Measurements from ENCODE around the gene MIPOL1. TPM values are rescaled to one million over a fixed set of nuclear protein-coding genes. Genes with fewer than 3 reads are reported as not detected.

The MIPOL1 gene
- total RNA-seq, 1 donor from 2014 or later = 18.4 TPM

DNA sequence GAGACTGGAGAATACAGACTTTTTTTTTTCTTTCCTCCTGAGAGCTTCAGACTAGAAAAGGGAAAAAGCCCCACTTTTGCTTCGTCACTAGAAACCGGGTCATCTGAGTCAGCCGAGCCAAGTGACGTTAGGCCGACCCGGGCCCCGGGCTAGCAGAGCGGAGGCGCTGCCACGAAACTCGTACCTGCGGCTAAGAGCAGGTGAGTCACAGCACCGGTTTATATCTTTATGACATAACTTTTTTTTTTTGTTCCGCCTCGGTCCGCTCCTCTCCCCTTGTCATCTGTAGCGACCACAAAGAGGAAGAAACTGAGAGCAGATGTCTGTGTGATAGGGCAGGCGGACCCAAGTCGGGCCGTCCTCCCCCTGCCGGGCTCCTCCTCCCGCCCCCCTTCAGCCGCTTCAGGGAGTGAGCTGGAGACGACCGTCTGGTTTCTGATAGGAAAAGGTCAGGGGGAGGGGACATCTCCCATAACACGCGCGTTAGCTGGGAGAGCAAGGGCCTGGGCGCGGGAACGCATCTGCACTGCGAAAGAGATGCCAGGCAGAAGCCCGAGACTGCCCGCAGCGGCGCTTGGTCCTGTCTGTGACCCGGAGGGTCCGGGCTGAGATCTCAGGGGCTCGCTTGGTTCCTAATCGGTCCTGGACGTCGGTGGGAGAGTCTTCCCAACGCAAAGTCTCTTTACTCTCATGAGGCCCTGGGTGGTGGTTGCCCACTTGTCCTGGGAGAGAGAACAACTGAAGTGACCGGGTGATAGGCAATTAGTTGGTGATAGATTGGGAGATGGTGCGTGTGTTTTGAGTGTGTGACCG lies 398.3 kb downstream of the MIPOL1 start:
- Mint-ChIP-seq H3K4me3 (peak overlapping the region; percentile 82), H3K27me3 (ENCODE audit: insufficient read depth, low read depth) (peaks cover 82% of the 10 kb centered on the region), H3K4me1 (peaks cover 49% of the 10 kb centered on the region), H3K36me3 (no peaks in the 10 kb centered on the region), H3K27ac (no peak overlapping the region), H3K9me3 (no peaks in the 10 kb centered on the region)
- H3K36me3 ChIP-seq = no peaks in the 10 kb centered on the region
- peak overlapping the region; percentile 75 for H3K4me2 ChIP-seq
- no peaks in the 10 kb centered on the region for H3K79me2 ChIP-seq (ENCODE audit: low read depth)
- TF ChIP-seq EZH2phosphoT487 (IDR thresholded peaks at IDR 0.05) (peak; percentile 91), EZH2 (IDR thresholded peaks at IDR 0.05) (peak; percentile 98)
- TF ChIP-seq, protein P1, sequence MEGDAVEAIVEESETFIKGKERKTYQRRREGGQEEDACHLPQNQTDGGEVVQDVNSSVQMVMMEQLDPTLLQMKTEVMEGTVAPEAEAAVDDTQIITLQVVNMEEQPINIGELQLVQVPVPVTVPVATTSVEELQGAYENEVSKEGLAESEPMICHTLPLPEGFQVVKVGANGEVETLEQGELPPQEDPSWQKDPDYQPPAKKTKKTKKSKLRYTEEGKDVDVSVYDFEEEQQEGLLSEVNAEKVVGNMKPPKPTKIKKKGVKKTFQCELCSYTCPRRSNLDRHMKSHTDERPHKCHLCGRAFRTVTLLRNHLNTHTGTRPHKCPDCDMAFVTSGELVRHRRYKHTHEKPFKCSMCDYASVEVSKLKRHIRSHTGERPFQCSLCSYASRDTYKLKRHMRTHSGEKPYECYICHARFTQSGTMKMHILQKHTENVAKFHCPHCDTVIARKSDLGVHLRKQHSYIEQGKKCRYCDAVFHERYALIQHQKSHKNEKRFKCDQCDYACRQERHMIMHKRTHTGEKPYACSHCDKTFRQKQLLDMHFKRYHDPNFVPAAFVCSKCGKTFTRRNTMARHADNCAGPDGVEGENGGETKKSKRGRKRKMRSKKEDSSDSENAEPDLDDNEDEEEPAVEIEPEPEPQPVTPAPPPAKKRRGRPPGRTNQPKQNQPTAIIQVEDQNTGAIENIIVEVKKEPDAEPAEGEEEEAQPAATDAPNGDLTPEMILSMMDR (IDR thresholded peaks at IDR 0.05) = no peak
- H3F3A ChIP-seq (ENCODE audit: low read depth) = peaks cover 63% of the 10 kb centered on the region
- no peak overlapping the region for H3K9ac ChIP-seq
- H3K4me1 ChIP-seq = peaks cover 28% of the 10 kb centered on the region
- no peak overlapping the region for H2AFZ ChIP-seq (replicated peaks)
- H3K27me3 ChIP-seq = peaks cover 100% of the 10 kb centered on the region
- peak overlapping the region; percentile 50 for H3K4me3 ChIP-seq
- no peak overlapping the region for H3K27ac ChIP-seq
- H3K9me3 ChIP-seq (ENCODE audit: low read depth) = no peaks in the 10 kb centered on the region
- peak; percentile 71 for DNase-seq (ENCODE audit: low spot score)
- H4K20me1 ChIP-seq (ENCODE audit: low read depth) = peaks cover 72% of the 10 kb centered on the region

GRCh38 chr14:37596790-37597472 lies 399.2 kb downstream of the MIPOL1 start:
- Histone ChIP-seq H3F3A (ENCODE audit: low read depth) (peaks cover 57% of the 10 kb centered on the region), H4K20me1 (ENCODE audit: low read depth) (peaks cover 64% of the 10 kb centered on the region), H3K79me2 (ENCODE audit: low read depth) (no peaks in the 10 kb centered on the region), H3K9me3 (ENCODE audit: low read depth) (no peaks in the 10 kb centered on the region), H3K27ac (no peak overlapping the region), H3K36me3 (no peaks in the 10 kb centered on the region), H3K4me3 (no peak overlapping the region), H3K27me3 (peaks cover 100% of the 10 kb centered on the region), H2AFZ (replicated peaks) (no peak overlapping the region), H3K9ac (no peak overlapping the region), H3K4me2 (no peak overlapping the region), H3K4me1 (peaks cover 26% of the 10 kb centered on the region)
- Mint-ChIP-seq H3K4me3 (peak overlapping the region; percentile 33), H3K36me3 (no peaks in the 10 kb centered on the region), H3K4me1 (peaks cover 43% of the 10 kb centered on the region), H3K27ac (no peak overlapping the region), H3K27me3 (ENCODE audit: insufficient read depth, low read depth) (peaks cover 84% of the 10 kb centered on the region), H3K9me3 (no peaks in the 10 kb centered on the region)
- no peak for TF ChIP-seq EZH2phosphoT487 (IDR thresholded peaks at IDR 0.05)
- TF ChIP-seq, protein P1 (IDR thresholded peaks at IDR 0.05) = no peak
- peak; percentile 14 for DNase-seq (ENCODE audit: low spot score)

- Histone ChIP-seq H3K27ac (no peak overlapping the region), H3K4me2 (peak overlapping the region; percentile 79), H3K27me3 (peaks cover 100% of the 10 kb centered on the region), H3K79me2 (ENCODE audit: low read depth) (no peaks in the 10 kb centered on the region), H2AFZ (replicated peaks) (no peak overlapping the region), H3K36me3 (no peaks in the 10 kb centered on the region), H4K20me1 (ENCODE audit: low read depth) (peaks cover 58% of the 10 kb centered on the region), H3K9me3 (ENCODE audit: low read depth) (no peaks in the 10 kb centered on the region), H3K4me3 (no peak overlapping the region), H3K4me1 (peaks cover 24% of the 10 kb centered on the region), H3K9ac (no peak overlapping the region), H3F3A (ENCODE audit: low read depth) (peaks cover 56% of the 10 kb centered on the region)
- Mint-ChIP-seq H3K36me3 (no peaks in the 10 kb centered on the region), H3K27ac (no peak overlapping the region), H3K27me3 (ENCODE audit: insufficient read depth, low read depth) (peaks cover 86% of the 10 kb centered on the region), H3K4me1 (peaks cover 40% of the 10 kb centered on the region), H3K4me3 (peak overlapping the region; percentile 74), H3K9me3 (no peaks in the 10 kb centered on the region)
- TF ChIP-seq EZH2phosphoT487 (IDR thresholded peaks at IDR 0.05) (peak; percentile 12), EZH2 (IDR thresholded peaks at IDR 0.05) (no peak)
- TF ChIP-seq, protein P1 (IDR thresholded peaks at IDR 0.05) = peak; percentile 68
- DNase-seq (ENCODE audit: low spot score) = peak; percentile 81
Observed at GRCh38 chr14:37597538-37597913, 399.8 kb downstream of the MIPOL1 start.
